ENCODE measurements around the gene GYG2.
"Not testable (repeated sequence)": the region's sequence is repeated elsewhere in the genome, so short reads cannot be mapped to it uniquely, and the experiment has no call there.

The GYG2 gene

DNA sequence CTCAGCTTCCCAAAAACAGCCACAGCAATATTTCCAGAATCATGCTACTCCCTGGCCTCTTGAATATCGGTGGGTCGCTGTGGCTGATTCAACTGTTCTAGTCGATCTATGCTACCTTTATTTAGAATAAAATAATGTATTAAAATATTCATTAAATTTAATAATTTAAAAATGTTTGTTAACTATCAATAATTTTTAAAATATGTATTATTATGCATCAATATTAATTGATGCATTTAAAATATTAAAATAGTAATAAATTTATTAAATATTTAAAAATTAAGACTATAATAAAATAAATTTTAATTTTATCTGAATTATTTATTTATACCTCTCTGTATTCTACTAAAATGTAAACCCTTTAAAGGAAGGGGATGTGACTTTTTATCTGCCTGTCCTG, 81.4 kb downstream of the GYG2 start:
- no peak for DNase-seq

DNA sequence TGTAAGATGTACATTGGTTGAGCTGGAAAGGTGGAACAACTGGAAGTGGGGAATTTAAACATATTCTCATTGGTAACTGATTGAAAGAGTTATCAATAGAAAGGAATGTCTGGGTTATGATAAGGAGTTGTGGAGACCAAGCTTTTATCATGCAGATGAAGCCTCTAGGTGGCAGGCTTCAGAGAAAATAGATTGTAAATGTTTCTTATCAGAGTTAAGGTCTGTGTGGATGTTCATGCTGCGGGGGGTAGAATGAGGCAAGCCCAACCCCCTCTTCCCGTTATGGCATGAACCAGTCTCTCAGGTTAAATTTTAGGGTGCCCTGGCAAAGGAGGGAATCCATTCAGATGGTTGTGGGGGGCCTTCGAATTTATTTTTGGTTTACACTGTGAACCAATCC, 84.4 kb downstream of the GYG2 start:
- DNase-seq: no peak

DNA sequence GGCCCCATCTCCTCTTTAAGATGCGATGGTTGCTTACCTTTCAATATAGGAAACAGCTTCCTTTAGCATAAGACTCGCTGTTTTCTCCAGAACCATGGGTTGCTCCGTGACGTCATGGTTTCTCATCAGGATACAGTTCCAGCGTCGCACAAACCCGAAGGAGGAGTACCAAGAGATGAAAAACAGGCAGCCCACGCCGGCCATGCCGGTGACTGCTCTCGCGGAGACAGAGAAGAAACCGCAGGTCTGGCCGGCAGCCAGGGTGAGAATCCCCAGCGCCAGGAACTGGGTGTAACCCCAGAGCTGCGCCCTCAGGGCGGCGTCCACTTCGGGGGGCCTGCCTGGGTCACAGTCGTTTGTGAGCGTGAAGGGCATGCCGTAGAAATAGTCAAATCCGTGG, 89.0 kb downstream of the GYG2 start:
- no peak for DNase-seq

GRCh38 chrX:2921193-2921592, 92.5 kb downstream of the GYG2 start:
- DNase-seq: no peak

DNA sequence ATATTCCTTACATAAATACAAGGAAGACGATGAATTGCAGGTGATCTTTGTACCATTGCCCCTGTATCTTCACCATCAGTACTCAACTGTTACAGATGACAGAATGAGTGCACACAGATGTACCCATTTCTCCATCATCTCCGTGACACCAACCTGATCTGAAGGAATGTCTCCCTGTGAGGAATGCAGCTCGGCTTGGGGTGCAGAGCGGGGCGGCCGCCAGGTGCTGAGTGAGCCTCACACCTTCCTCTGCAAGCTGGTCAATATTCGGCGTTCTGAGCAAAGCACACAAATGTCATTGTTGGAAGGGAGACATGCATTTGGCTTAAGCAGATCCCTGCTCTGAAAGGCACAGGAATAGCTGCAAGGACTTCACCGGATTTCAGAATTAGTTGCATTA, 93.0 kb downstream of the GYG2 start:
- DNase-seq: no peak

DNA sequence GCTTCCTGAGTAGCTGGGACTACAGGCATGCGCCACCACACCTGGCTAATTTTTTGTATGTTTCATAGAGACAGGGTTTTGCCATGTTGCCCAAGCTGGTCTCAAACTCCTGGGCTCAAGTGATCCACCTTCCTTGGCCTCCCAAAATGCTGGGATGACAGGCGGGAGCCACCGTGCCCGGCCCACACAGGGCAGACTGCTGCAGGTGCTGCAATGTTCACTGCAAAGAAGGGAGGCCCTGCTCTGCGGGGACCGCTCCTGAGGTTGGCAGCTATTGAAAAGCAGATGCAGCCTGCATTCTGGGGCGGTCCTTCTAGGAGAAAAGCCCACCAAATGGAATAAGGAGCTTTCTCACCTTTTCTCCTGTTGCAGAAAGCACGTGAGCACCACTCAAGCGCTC, 95.4 kb downstream of the GYG2 start:
- DNase-seq: no peak

DNA sequence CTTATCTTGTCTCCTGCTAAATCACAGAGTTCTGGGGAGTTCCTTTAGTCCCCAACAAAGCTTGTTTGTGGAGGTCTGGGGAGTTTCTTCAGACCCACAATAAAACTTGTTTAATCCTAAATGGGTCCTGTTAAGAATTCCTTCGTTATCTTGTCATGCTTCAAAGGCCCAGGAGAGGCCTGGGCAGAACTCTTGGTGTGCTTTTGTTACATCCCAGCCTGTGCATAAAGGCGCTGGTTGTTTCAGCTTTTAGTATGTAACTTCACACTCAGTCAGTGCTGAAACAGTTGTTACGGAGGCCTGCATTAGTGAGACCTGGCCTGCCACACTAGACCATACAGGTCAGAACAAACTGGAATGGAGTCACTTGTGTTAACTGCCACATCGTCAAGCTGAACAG, 97.5 kb downstream of the GYG2 start:
- not testable (repeated sequence) for DNase-seq

DNA sequence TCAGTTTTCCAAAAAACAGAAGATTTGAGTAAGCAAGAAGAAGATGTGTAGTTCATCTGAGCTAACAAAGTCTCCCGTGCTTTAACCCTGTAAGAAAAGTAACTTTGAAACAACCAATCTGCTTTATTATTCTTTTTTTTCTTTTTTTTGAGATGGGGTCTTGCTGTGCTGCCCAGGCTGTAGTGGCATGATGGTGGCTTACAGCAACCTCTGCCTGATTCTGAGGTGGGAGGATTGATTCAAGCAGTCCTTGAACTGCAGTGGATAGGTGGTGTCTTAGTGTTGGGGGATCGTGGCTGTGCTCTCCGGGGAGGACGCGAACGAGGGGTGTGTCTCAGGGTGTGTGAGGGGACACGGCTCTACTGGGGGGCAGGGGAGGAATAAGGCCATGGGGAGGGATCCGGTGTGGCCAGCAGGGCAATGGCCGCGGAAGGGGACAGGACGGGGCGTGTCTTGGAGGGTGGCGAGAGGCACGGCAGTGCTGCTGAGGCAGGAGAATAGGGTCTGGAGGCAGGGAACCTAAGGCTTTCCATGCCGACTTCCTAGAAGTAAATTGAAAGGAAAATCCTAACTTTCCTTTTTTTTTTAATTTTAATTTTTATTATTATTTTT, 98.0 kb downstream of the GYG2 start:
- no peak for DNase-seq

GRCh38 chrX:2928191-2928582, 99.5 kb downstream of the GYG2 start:
- DNase-seq: no peak

GRCh38 chrX:2928583-2929434, 100.1 kb downstream of the GYG2 start, which contains the start of gene ARSD:
ARSD (minus strand) TSS chrX:2929339; CDS start chrX:2929275, 64 bp downstream.
- peak; percentile 57 for DNase-seq

GRCh38 chrX:2931155-2931554, 102.4 kb downstream of the GYG2 start:
- no peak for DNase-seq

GRCh38 chrX:2931612-2932011, 102.9 kb downstream of the GYG2 start:
- DNase-seq: no peak

Measured in CD4-positive, alpha-beta T cell treated with Interleukin-21 for 1 hour (primary cell).